Endothelial cell of umbilical vein (primary cell): Measurements from ENCODE around the gene CERK. TPM values are rescaled to one million over a fixed set of nuclear protein-coding genes. Genes with fewer than 3 reads are reported as not detected.

Experiments
- BruUV-seq: library from RNA; stranded (reverse); fragments of 400-500 nt; replicated peaks from 2 replicates; lab custom pipeline; 2021; lab: Mats Ljungman, UMichigan
- CTCF ChIA-PET: fragments of 300-600, 350-600 bp; sonication (Branson Sonifier 250); formaldehyde crosslinking; loops from one replicate; lab custom pipeline; 2021; ENCODE audit warnings: antibody characterized with exemption, inconsistent platforms; lab: Charles Lee
- POLR2A ChIA-PET: fragments of 300-600, 350-600 bp; sonication (Branson Sonifier 250); formaldehyde crosslinking; loops from one replicate; lab custom pipeline; 2021; ENCODE audit warnings: antibody characterized with exemption, inconsistent platforms; lab: Charles Lee
- DNase-seq: peaks from one replicate; pipeline ENCODE4 v3.0.0-alpha.2; 2011; ENCODE audit warnings: low read depth, low spot score
- FAIRE-seq: peaks from 2 replicates; lab custom pipeline; 2011; peaks lifted over from hg19 to GRCh38; lab: Jason Lieb, UNC
- H2AFZ ChIP-seq: 2 replicates; pipeline ENCODE4 v1.6.0; 2012; ENCODE audit warnings: low read depth, low read length, control low read depth, inconsistent platforms
- H3K27ac ChIP-seq: 2 replicates; pipeline ENCODE4 v1.5.1; 2011; ENCODE audit warnings: low read depth, mild to moderate bottlenecking, control low read depth, low read length, moderate library complexity; ENCODE audit not compliant: insufficient read depth
- H3K27me3 ChIP-seq, 2 experiments: 2 replicates each; pipeline versions ENCODE4 v1.6.0 to v1.6.1; 2011; ENCODE audit warnings: low read length in 2 of 2, mixed read lengths in 1 of 2; ENCODE audit not compliant: control insufficient read depth in 2 of 2, insufficient read depth in 2 of 2
- H3K36me3 ChIP-seq, 2 experiments: 2 replicates in 1 of 2; 3 replicates in 1 of 2; pipeline ENCODE4 v1.5.1; 2011; ENCODE audit warnings: low read length in 2 of 2, mild to moderate bottlenecking in 1 of 2, moderate library complexity in 1 of 2; ENCODE audit not compliant: control insufficient read depth in 2 of 2, insufficient read depth in 2 of 2; ENCODE audit errors: extremely low read depth in 1 of 2
- H3K4me1 ChIP-seq: 3 replicates; pipeline ENCODE4 v1.5.1; 2011; ENCODE audit warnings: mild to moderate bottlenecking, low read length; ENCODE audit not compliant: control insufficient read depth, insufficient read depth; ENCODE audit errors: extremely low read depth
- H3K4me2 ChIP-seq: 2 replicates; pipeline ENCODE4 v1.6.1; 2011; ENCODE audit warnings: low read length, control low read depth, mixed read lengths; ENCODE audit not compliant: insufficient read depth
- H3K4me3 ChIP-seq, 3 experiments: fragments of 200-600 bp in 1 of 3; sonication (generic), shearing (Covaris generic) in 1 of 3; replicated peaks in 1 of 3; 2 replicates each; pipeline ENCODE4 v1.5.1; 2011 to 2016; ENCODE audit warnings: control low read depth in 3 of 3, low read length in 3 of 3, mild to moderate bottlenecking in 2 of 3, inconsistent platforms in 1 of 3, low read depth in 1 of 3, moderate library complexity in 1 of 3; ENCODE audit not compliant: insufficient read depth in 1 of 3
- H3K79me2 ChIP-seq: 2 replicates; pipeline ENCODE4 v1.6.0; 2012; ENCODE audit warnings: low read length, inconsistent platforms; ENCODE audit not compliant: control insufficient read depth, insufficient read depth
- H3K9ac ChIP-seq: replicated peaks from 2 replicates; pipeline ENCODE3; 2011; ENCODE audit warnings: low read length, control low read depth; ENCODE audit not compliant: insufficient read depth; ENCODE audit errors: extremely low read depth
- H3K9me1 ChIP-seq: replicated peaks from 3 replicates; pipeline ENCODE4 v1.6.0; 2011; ENCODE audit warnings: mild to moderate bottlenecking, low read length; ENCODE audit not compliant: control insufficient read depth, insufficient read depth; ENCODE audit errors: extremely low read depth
- H3K9me3 ChIP-seq: replicated peaks from 2 replicates; pipeline ENCODE4 v1.5.1; 2012; ENCODE audit warnings: low read length, inconsistent platforms; ENCODE audit not compliant: control insufficient read depth, insufficient read depth
- H4K20me1 ChIP-seq: replicated peaks from 2 replicates; pipeline ENCODE3; 2011; ENCODE audit warnings: mild to moderate bottlenecking, low read length; ENCODE audit not compliant: control insufficient read depth, insufficient read depth; ENCODE audit errors: extremely low read depth
- CTCF ChIP-seq, 2 donors: IDR thresholded peaks; 1 replicate in 1 of 2; 2 replicates in 1 of 2; pipeline ENCODE4 v1.5.1; 2011; ENCODE audit warnings: low read length in 2 of 2, mild to moderate bottlenecking in 2 of 2, moderate library complexity in 2 of 2, control low read depth in 1 of 2, inconsistent platforms in 1 of 2, low read depth in 1 of 2; ENCODE audit not compliant: insufficient read depth in 1 of 2; ENCODE audit errors: extremely low read depth in 1 of 2
- EZH2 ChIP-seq: IDR thresholded peaks from 2 replicates; pipeline ENCODE4 v1.6.1; 2012; ENCODE audit warnings: borderline replicate concordance, low read depth, mild to moderate bottlenecking, moderate library complexity, low read length, inconsistent platforms; ENCODE audit not compliant: severe bottlenecking
- FOS ChIP-seq: IDR thresholded peaks from 2 replicates; pipeline ENCODE4 v1.6.1; 2011; ENCODE audit warnings: mild to moderate bottlenecking, low read length, moderate library complexity, borderline replicate concordance; ENCODE audit not compliant: insufficient read depth
- GATA2 ChIP-seq: IDR thresholded peaks from 2 replicates; pipeline ENCODE4 v1.7.0; 2011; ENCODE audit warnings: low read depth, mild to moderate bottlenecking, moderate library complexity, mixed read lengths, low read length; ENCODE audit not compliant: insufficient read length, insufficient read depth
- JUN ChIP-seq: IDR thresholded peaks from 2 replicates; pipeline ENCODE4 v1.6.1; 2011; ENCODE audit warnings: borderline replicate concordance, low read depth; ENCODE audit not compliant: insufficient read length, insufficient read depth
- MYC ChIP-seq: IDR thresholded peaks from one replicate; pipeline ENCODE4 v1.6.1; 2011; ENCODE audit warnings: mild to moderate bottlenecking, low read depth, low read length
- POLR2A ChIP-seq: IDR thresholded peaks from 2 replicates; pipeline ENCODE4 v1.6.1; 2012; ENCODE audit warnings: low read depth, mild to moderate bottlenecking, control low read depth, low read length
- POLR2AphosphoS5 ChIP-seq: IDR thresholded peaks from 2 replicates; pipeline ENCODE4 v1.6.1; 2012; ENCODE audit warnings: low read depth, mild to moderate bottlenecking, control low read depth, low read length, moderate library complexity; ENCODE audit not compliant: insufficient read depth
- dilution Hi-C: fragments of 300-500 bp; cut with MboI; formaldehyde crosslinking; loops from one replicate; pipeline ENCODE4 v1.15.0; 2019; ENCODE audit warnings: low sequenced_read_pairs; ENCODE audit not compliant: extremely low pct_ligation_motif_present
- intact Hi-C: fragments of 100-400 bp; cut with micrococcal nuclease; formaldehyde crosslinking; loops from one replicate; pipeline ENCODE4 v1.10.0; 2022
- polyA plus RNA-seq, 4 experiments: library from polyadenylated mRNA; depleted of rRNA in 3 of 4; stranded (reverse) in 3 of 4; unstranded in 1 of 4; fragments of >200 nt; gene quantifications; 2 replicates each; pipeline versions ENCODE4 v1.2.1 to v1.2.3, GENCODE V29; 2011 to 2012; ENCODE audit warnings: missing spikeins in 1 of 4
- total RNA-seq: library from RNA; stranded (reverse); gene quantifications from 2 replicates; pipeline ENCODE4 v1.2.3, GENCODE V29; 2021
- TF ChIP-seq, protein P1 (sequence below): IDR thresholded peaks from 2 replicates; pipeline ENCODE4 v1.6.1; 2011; ENCODE audit not compliant: insufficient read depth, insufficient read length

The CERK gene
- total and polyA plus RNA-seq, 2 donors (not counting 3 experiments of a cell fraction or from before 2014, with no cell fraction given): 61.1 to 88.0 TPM

DNA sequence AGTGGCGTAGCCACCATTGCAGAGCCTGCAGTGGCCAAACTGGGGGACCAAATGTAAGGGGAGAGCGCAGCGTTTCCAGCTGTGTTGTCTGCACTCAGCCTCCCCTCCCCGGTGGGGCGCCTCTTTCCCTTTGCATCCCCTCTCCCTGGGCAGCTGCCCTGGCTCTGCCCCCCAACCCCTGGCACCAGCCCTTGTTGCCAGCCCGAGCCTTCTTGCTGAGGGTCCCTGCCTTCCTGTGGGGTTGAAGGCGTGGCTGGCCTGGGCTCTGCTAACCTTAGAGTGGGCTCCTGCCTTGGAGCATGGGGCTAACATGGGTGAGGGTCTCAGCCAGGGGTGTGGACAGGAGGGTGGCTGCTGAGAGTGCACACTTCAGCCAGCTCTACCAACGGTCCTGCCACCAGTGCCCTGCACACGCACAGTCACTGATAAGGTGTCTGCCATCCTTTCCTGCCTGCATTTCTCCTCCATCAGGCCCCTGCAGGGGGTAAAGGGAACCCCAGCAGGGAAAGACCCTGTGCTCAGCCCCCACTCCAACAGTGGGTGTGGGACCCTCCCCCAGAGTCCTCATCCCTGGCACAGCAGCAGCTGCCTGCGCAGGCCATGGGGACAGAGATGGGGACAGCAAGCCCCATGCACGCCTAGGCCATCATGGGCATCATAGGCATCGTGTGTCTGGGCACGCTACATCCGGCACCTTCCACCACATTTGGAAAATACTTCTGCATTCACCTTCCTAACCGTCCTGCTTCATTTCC lies 43.5 kb downstream of the CERK start:
- H3K36me3 ChIP-seq: peaks cover 52 to 65% of the 10 kb centered on the region in 2 experiments
- no peak overlapping the region for H2AFZ ChIP-seq
- dilution Hi-C loops: no loop called here
- CTCF ChIA-PET: no interaction called here
- H3K79me2 ChIP-seq: no peaks in the 10 kb centered on the region
- H3K9ac ChIP-seq: no peak overlapping the region
- no peaks in the 10 kb centered on the region for H4K20me1 ChIP-seq
- H3K9me3 ChIP-seq: no peaks in the 10 kb centered on the region
- FAIRE-seq (no peak), DNase-seq (no peak)
- no peak overlapping the region for H3K4me3 ChIP-seq
- no TSS peak for BruUV-seq
- intact Hi-C loops: no loop called here
- no peak overlapping the region for H3K4me2 ChIP-seq
- H3K27ac ChIP-seq: no peak overlapping the region
- no peak for TF ChIP-seq MYC
- no peak for TF ChIP-seq CTCF (IDR thresholded peaks at IDR 0.05; ENCODE audit: extremely low read depth in 1 of 2, insufficient read depth in 1 of 2, low read depth in 1 of 2, low read length in 2 of 2)
- no peak for TF ChIP-seq POLR2AphosphoS5
- no peak for TF ChIP-seq EZH2
- no peak for TF ChIP-seq JUN
- TF ChIP-seq POLR2A: no peak
- TF ChIP-seq FOS: no peak
- no peak for TF ChIP-seq GATA2
- TF ChIP-seq, protein P1, sequence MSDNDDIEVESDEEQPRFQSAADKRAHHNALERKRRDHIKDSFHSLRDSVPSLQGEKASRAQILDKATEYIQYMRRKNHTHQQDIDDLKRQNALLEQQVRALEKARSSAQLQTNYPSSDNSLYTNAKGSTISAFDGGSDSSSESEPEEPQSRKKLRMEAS: no peak
- no peaks in the 10 kb centered on the region for H3K27me3 ChIP-seq
- no peaks in the 10 kb centered on the region for H3K4me1 ChIP-seq
- no peaks in the 10 kb centered on the region for H3K9me1 ChIP-seq
- POLR2A ChIA-PET: no interaction called here
